ENCODE data around the gene ATAT1. TPM values are rescaled to one million over a fixed set of nuclear protein-coding genes. Genes with fewer than 3 reads are reported as not detected.

ATAT1 gene
- total RNA-seq, 1 experiment from 2014 or later, result 6.4 TPM

- H3K4me3 Mint-ChIP-seq (ENCODE audit: unreplicated experiment), result no peak overlapping the region
- BruUV-seq (replicated peaks), result no TSS peak
- CTCF ChIA-PET, result interaction anchor here (0.6 to 1.9 kb wide), 6 partner anchors 11 to 477 kb away, joined by 3 to 9 read pairs (median 3); no protein-coding TSS in a partner anchor
- no peak for TF ChIP-seq CTCF (IDR thresholded peaks at IDR 0.05; ENCODE audit: unreplicated experiment)
- POLR2A ChIA-PET, result interaction anchor here (0.6 to 2.0 kb wide), 11 partner anchors 8 to 472 kb away, joined by 3 to 14 read pairs (median 5); partner anchors contain the start of genes ABCF1 and MRPS18B
- peaks cover 34% of the 10 kb centered on the region for H3K4me1 Mint-ChIP-seq (ENCODE audit: insufficient read depth, unreplicated experiment)
- no peak overlapping the region for H3K27ac Mint-ChIP-seq (ENCODE audit: low read depth, unreplicated experiment)
- no peak for DNase-seq (ENCODE audit: unreplicated experiment)
- no peaks in the 10 kb centered on the region for H3K9me3 Mint-ChIP-seq (ENCODE audit: unreplicated experiment)
- H3K27me3 Mint-ChIP-seq (ENCODE audit: insufficient read depth, unreplicated experiment), result no peaks in the 10 kb centered on the region
- intact Hi-C loops (cut with micrococcal nuclease), result no loop called here
- peaks cover 80% of the 10 kb centered on the region for H3K36me3 Mint-ChIP-seq (ENCODE audit: insufficient read depth, unreplicated experiment)
Observed at GRCh38 chr6:30610065-30610464, 16.6 kb upstream of the ATAT1 start.

GRCh38 chr6:30611150-30611855, 15.4 kb upstream of the ATAT1 start:
- Mint-ChIP-seq H3K4me3 (ENCODE audit: unreplicated experiment) (no peak overlapping the region), H3K36me3 (ENCODE audit: insufficient read depth, unreplicated experiment) (peaks cover 80% of the 10 kb centered on the region), H3K27me3 (ENCODE audit: insufficient read depth, unreplicated experiment) (no peaks in the 10 kb centered on the region), H3K9me3 (ENCODE audit: unreplicated experiment) (no peaks in the 10 kb centered on the region), H3K27ac (ENCODE audit: low read depth, unreplicated experiment) (peak overlapping the region; percentile 14), H3K4me1 (ENCODE audit: insufficient read depth, unreplicated experiment) (peaks cover 44% of the 10 kb centered on the region)
- DNase-seq (ENCODE audit: unreplicated experiment), result no peak
- BruUV-seq (replicated peaks), result no TSS peak
- POLR2A ChIA-PET, result interaction anchor here (0.7 to 4.8 kb wide), 11 partner anchors 10 to 124 kb away, joined by 3 to 107 read pairs (median 7); partner anchors contain the start of genes ABCF1 and C6orf136
- CTCF ChIA-PET, result interaction anchor here (0.5 to 2.0 kb wide), 10 partner anchors 11 to 524 kb away, joined by 3 to 14 read pairs (median 4); partner anchors contain the start of gene MDC1
- TF ChIP-seq CTCF (IDR thresholded peaks at IDR 0.05; ENCODE audit: unreplicated experiment), result no peak
- intact Hi-C loops (cut with micrococcal nuclease), result no loop called here

- POLR2A ChIA-PET, result interaction anchor here (0.9 to 4.8 kb wide), 8 partner anchors 12 to 118 kb away, joined by 3 to 107 read pairs (median 18); partner anchors contain the start of genes C6orf136, GNL1, MDC1 and PRR3
- Mint-ChIP-seq H3K36me3 (ENCODE audit: insufficient read depth, unreplicated experiment) (peaks cover 80% of the 10 kb centered on the region), H3K4me1 (ENCODE audit: insufficient read depth, unreplicated experiment) (peaks cover 44% of the 10 kb centered on the region), H3K4me3 (ENCODE audit: unreplicated experiment) (no peak overlapping the region), H3K27me3 (ENCODE audit: insufficient read depth, unreplicated experiment) (no peaks in the 10 kb centered on the region), H3K27ac (ENCODE audit: low read depth, unreplicated experiment) (peak overlapping the region; percentile 14), H3K9me3 (ENCODE audit: unreplicated experiment) (no peaks in the 10 kb centered on the region)
- no TSS peak for BruUV-seq (replicated peaks)
- no peak for TF ChIP-seq CTCF (IDR thresholded peaks at IDR 0.05; ENCODE audit: unreplicated experiment)
- CTCF ChIA-PET, result interaction anchor here (1.1 to 2.0 kb wide), 7 partner anchors 8 to 128 kb away, joined by 3 to 14 read pairs (median 4); partner anchors contain the start of genes DHX16 and MDC1
- DNase-seq (ENCODE audit: unreplicated experiment), result no peak
- intact Hi-C loops (cut with micrococcal nuclease), result no loop called here
Observed at GRCh38 chr6:30611856-30612194, 14.8 kb upstream of the ATAT1 start.

GRCh38 chr6:30612213-30612612, 14.5 kb upstream of the ATAT1 start:
- H3K36me3 Mint-ChIP-seq (ENCODE audit: insufficient read depth, unreplicated experiment), result peaks cover 80% of the 10 kb centered on the region
- no peak overlapping the region for H3K4me3 Mint-ChIP-seq (ENCODE audit: unreplicated experiment)
- H3K27ac Mint-ChIP-seq (ENCODE audit: low read depth, unreplicated experiment), result peak overlapping the region; percentile 14
- TF ChIP-seq CTCF (IDR thresholded peaks at IDR 0.05; ENCODE audit: unreplicated experiment), result peak; percentile 25
- ChIA-PET POLR2A (interaction anchor here (0.6 to 4.8 kb wide), 18 partner anchors 13 to 266 kb away, joined by 3 to 107 read pairs (median 4); partner anchors contain the start of genes ABCF1, C6orf136, DHX16 and FLOT1), CTCF (interaction anchor here (0.9 to 2.0 kb wide), 11 partner anchors 9 to 475 kb away, joined by 3 to 14 read pairs (median 4); partner anchors contain the start of genes DHX16 and MDC1)
- no TSS peak for BruUV-seq (replicated peaks)
- intact Hi-C loops (cut with micrococcal nuclease), result no loop called here
- peak; percentile 40 for DNase-seq (ENCODE audit: unreplicated experiment)
- H3K27me3 Mint-ChIP-seq (ENCODE audit: insufficient read depth, unreplicated experiment), result no peaks in the 10 kb centered on the region
- no peaks in the 10 kb centered on the region for H3K9me3 Mint-ChIP-seq (ENCODE audit: unreplicated experiment)
- peaks cover 44% of the 10 kb centered on the region for H3K4me1 Mint-ChIP-seq (ENCODE audit: insufficient read depth, unreplicated experiment)

Measured in MCF 10A (cell line).